HG03025 (cell line): ENCODE data around the gene DUX4.
A peak's percentile ranks its signal among the peaks of the same experiment; 100 is the strongest.
"Not testable (repeated sequence)": the region's sequence is repeated elsewhere in the genome, so short reads cannot be mapped to it uniquely, and the experiment has no call there.

ENCODE experiments used
- ATAC-seq: cut with Tn5 transposase; IDR thresholded peaks from one replicate; pipeline ENCODE4 v1.9.1; 2021; ENCODE audit warnings: mild to moderate bottlenecking, moderate library complexity; ENCODE audit not compliant: unreplicated experiment, low FRiP score

The DUX4 gene

GRCh38 chr4:190173428-190173827 is at the start of gene DUX4:
TSS of gene DUX4 (plus strand) at chr4:190173774. CDS start at chr4:190173774, 0 bp downstream.
- not testable (repeated sequence) for ATAC-seq

DNA sequence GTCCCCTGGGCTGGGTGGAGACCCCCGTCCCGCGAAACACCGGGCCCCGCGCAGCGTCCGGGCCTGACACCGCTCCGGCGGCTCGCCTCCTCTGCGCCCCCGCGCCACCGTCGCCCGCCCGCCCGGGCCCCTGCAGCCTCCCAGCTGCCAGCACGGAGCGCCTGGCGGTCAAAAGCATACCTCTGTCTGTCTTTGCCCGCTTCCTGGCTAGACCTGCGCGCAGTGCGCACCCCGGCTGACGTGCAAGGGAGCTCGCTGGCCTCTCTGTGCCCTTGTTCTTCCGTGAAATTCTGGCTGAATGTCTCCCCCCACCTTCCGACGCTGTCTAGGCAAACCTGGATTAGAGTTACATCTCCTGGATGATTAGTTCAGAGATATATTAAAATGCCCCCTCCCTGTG is 1.9 kb downstream of the DUX4 start:
- ATAC-seq: not testable (repeated sequence)

DNA sequence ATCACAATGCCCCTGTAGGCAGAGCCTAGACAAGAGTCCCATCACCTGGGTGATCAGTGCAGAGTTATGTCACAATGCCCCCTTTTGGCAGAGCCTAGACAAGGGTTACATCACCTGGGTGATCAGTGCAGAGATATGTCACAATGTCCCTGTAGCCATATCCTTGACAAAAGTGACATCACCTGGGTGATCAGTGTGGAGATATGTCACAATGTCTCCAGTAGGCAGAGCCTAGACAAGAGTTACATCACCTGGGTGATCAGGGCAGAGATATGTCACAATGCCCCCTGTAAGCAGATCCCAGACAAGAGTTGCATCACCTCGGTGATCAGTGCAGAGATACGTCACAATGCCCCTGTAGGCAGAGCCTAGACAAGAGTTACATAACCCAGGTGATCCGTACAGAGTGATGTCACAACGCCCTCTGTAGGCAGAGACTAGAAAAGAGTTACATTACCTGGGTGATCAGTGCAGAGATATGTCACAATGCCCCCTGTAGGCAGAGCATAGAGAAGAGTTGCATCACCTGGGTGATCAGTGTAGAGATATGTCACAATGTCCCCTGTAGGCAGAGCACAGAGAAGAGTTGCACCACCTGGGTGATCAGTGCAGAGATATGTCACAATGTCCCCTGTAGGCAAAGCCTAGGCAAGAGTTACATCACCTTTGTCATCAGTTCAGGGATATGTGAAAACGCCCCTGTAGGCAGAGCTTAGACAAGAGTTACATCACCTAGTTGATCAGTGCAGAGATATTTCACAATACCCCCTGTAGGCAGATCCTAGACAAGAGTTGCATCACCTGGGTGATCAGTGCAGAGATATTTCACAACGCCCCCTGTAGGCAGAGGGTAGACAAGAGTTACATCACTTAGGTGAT is 4.4 kb downstream of the DUX4 start:
- ATAC-seq: peak; percentile 33

DNA sequence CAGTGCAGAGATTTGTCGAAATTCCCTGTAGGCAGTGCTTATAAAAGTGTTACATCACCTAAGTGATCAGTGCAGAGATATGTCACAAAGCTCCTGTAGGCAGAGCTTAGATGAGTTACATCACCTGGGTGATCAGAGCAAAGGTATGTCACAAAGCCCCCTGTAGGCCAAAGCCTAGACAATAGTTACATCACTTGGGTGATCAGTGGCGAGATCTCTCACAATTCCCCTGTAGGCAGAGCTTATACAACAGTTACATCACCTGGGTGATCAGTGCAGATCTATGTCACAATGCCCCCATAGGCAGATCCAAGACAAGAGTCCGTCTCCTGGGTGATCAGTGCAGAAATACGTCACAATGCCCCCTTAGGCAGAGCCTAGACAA is 5.0 kb downstream of the DUX4 start:
- not testable (repeated sequence) for ATAC-seq

DNA sequence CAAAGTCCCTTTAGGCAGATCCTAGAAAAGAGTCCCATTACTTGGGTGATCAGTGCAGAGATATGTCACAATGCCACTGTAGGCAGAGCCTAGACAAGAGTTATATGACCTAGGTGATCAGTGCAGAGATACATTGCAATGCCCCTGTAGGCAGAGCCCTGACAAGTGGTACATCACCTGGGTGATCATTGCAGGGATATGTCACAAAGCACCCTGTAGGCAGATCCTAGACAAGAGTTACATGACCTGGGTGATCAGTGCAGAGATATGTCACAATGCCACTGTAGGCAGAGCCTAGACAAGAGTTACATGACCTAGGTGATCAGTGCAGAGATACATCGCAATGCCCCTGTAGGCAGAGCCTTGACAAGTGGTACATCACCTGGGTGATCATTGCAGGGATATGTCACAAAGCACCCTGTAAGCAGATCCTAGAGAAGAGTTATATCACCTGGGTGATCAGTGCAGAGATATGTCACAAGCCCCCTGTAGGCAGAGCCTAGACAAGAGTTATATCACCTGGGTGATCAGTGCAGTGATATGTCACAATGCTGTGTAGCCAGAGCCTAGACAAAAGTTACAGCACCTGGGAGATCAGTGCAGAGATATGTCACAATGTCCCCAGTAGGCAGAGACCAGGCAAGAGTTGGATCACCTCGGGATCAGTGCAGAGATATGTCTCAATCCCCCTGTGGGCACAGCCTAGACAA is 5.6 kb downstream of the DUX4 start:
- ATAC-seq: peak; percentile 57

DNA sequence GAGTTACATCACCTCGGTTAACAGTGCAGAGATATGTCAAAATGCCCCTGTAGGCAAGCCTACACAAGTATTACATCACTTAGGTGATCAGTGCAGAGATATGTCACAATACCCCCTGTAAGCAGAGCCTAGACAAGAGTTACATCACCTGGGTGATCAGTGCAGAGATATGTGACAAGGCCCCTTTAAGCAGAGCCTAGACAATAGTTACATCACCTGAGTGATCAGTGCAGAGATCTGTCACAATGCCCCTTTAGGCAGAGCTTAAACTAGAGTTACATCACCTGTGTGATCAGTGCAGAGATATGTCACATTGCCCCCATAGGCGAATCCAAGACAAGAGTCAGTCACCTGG is 6.1 kb downstream of the DUX4 start:
- peak; percentile 32 for ATAC-seq

DNA sequence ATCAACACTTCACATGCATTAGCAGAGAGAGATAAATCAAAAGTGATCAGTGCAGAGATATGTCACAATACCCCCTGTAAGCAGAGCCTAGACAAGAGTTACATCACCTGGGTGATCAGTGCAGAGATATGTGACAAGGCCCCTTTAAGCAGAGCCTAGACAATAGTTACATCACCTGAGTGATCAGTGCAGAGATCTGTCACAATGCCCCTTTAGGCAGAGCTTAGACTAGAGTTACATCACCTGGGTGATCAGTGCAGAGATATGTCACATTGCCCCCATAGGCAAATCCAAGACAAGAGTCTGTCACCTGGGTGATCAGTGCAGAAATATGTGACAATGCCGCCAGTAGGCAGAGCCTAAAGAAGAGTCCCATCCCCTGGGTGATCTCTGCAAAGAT is 7.4 kb downstream of the DUX4 start:
- ATAC-seq: not testable (repeated sequence)

- ATAC-seq: not testable (repeated sequence)
These were observed 8.0 kb downstream of the DUX4 start for GRCh38 chr4:190181481-190182100.

GRCh38 chr4:190203510-190203909 is 29.9 kb downstream of the DUX4 start:
- not testable (repeated sequence) for ATAC-seq
